22Rv1 (cell line): ENCODE results near the gene ETNK2.

Experiments
- CTCF ChIP-seq: fragments of 450-650 bp; IDR thresholded peaks from 2 replicates; pipeline ENCODE4 v1.5.1; 2017; ENCODE audit warnings: mild to moderate bottlenecking
- ZFX ChIP-seq: fragments of 450-650 bp; IDR thresholded peaks from 2 replicates; pipeline ENCODE4 v1.6.1; 2017; ENCODE audit warnings: antibody characterized with exemption, borderline replicate concordance

DNA sequence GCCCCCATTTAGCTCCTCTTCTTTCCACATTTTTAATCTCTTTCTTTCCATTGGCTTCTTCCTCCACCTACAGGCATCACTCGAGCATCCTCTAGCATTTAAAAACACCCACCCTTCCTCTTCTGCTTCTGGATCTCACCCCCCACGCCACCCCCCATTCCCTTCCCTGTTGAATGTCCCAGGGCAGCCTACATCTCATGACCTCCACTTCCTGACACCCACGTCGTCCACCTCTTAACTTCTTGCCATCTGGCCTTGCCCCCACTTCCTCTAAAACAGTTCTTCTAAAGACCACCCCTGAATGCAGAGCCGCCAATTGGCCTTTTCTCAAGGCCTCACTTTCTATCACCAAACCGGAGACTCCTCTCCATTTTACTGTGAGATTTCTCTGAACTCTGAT is 6.1 kb upstream of the ETNK2 start:
- TF ChIP-seq CTCF = no peak
- no peak for TF ChIP-seq ZFX
